Measurements from ENCODE around the gene LAMA2.
A peak's percentile ranks its signal among the peaks of the same experiment; 100 is the strongest.

The LAMA2 gene

GRCh38 chr6:128914051-128914450 lies 31.1 kb downstream of the LAMA2 start:
- DNase-seq (ENCODE audit: low spot score) = no peak

DNA sequence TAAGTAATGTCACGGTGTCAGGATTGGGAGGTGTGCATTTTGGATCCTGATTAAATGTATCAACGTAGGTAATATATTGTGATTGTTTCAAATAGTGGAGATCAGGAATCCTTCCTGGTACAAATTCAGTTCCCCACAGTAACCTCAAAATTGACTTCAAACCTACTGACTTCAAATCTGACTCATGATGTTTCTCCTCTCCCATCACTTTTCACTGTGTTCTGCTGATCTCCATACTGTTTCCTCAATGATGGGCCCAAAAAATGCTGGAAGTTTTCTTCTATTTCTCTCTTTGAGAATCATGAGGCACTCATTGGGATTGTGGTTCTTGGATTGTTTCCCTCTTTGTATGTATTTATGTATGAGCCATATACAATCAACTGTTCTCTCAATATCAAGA lies 35.9 kb downstream of the LAMA2 start:
- DNase-seq (ENCODE audit: low spot score) = no peak

DNA sequence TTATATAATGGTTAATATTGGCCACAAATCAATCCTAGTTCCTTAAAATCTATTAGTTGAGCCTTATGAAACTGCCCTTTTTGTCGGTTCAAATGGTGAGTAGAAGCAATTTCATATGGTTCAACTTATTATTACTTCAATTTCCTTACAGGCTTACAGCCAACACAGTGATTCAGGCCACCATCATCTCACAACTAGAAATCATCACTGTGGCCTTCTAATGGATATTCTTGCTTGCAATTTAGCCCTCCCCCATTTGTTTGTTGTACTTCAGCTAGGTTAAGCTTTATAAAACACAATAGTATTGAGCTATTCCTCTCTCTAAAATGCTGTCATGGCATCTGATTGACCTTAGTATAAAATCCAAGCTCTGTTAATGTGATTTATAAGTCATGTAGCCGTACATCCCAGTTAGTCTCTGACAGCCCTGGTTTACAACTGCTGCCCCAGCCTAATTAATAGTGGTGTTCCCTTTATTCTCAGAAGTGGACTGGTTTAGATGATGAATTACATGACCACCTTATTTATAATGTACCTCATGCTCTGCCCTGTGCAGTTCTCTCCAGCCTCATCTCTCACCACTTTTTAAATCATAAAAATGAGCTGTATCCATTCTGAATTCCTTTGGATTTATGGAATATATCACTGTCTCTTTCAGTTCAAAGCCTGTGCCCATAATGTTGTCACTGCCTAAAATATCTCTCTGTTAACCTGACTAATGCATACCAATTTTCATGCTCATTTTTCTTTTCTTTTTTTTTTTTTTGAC lies 36.7 kb downstream of the LAMA2 start:
- DNase-seq (ENCODE audit: low spot score) = no peak

DNA sequence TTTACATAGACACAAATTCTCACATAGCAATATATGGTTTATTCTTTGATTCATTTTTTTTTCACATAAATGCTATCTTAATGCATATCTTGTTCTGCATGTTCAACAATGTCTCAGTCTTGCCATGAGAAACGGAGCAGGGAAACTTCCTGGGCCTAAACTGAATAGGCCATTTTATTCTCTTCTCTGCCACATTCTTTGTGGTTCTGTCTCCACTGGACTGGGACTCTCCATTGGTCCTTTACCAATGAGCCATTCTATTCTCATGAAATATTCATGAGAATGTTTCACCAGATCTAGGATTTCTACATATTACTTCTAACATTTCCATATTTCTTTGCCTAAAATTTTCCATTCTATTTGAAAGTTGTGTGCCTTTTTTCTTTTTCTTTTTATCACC lies 42.8 kb downstream of the LAMA2 start:
- no peak for DNase-seq (ENCODE audit: low spot score)

DNA sequence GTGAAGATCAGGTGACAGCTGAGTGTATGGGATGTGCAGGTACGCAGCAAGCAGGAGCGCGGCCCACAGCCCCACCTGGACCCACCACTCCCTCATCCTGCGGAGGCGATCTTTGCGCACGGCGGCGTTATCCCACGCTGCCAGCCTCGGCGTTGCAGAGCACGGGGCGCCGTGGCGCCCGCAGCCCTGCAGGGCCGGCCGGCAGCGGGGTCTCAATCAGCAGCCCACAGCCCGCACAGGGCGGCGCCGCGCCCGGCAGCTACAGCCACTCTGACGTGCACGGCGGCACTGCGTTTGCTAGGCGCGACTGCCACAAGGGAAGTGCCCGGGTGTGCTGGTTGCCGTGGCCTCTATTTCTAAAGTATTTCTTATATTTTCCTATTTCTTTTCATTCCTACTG lies 46.9 kb downstream of the LAMA2 start:
- no peak for DNase-seq (ENCODE audit: low spot score)

DNA sequence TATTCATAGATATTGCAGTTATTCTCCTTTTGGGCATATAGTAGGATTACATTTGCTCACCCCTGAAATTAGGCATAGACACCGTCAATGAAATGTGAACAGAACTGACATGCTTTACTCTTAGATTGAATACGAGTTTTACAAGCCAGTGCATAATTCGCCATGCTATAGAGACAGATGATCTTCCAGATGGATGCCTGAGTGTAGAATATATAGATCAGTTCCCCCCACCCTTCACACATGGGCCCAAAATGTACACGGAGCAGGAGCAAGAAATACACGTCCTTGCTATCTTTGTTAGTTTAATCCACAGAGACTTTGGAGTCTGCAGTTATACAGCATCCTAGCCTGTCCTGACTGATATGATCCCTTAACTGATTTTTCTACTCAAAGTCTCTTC lies 47.4 kb downstream of the LAMA2 start:
- no peak for DNase-seq (ENCODE audit: low spot score)

DNA sequence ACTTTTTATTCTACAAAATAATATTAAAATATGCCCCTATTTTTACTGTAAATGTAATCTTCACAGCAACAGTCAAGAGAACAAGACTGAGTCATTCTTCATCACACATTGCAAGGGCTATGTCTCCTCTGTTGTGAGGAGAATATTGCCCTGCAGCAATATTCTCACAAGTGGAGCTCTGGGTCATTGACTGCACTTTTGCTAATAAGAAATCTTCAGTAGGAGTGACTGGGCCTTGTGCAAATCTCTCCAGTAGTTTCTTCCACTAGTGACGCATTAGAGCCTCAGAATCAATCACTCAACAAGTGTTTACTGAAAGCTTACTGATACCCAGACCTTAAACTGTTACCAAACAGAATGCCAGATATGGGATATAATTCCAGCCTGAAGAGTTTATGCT lies 49.1 kb downstream of the LAMA2 start:
- DNase-seq (ENCODE audit: low spot score) = no peak

GRCh38 chr6:128950864-128951263 lies 67.9 kb downstream of the LAMA2 start:
- no peak for DNase-seq (ENCODE audit: low spot score)

DNA sequence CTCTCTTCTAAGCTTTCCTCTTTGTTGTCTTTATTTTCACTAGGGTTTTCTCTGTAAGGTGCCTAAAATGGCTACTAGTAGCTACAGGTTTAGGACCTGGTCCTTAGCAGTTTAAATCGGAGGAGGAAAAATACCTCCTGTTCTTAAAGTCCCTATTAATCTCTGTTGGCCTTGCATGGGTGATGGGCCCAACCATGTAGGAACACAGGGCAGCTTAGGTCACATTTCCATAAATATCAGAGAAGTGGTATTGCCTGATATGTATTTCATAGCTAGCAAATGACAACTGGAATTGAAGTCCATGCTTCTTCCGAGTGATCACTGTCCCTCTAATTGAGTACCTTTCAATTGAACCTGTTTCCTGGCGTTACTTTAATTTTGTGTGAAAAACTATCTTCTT lies 70.0 kb downstream of the LAMA2 start:
- DNase-seq (ENCODE audit: low spot score) = no peak

DNA sequence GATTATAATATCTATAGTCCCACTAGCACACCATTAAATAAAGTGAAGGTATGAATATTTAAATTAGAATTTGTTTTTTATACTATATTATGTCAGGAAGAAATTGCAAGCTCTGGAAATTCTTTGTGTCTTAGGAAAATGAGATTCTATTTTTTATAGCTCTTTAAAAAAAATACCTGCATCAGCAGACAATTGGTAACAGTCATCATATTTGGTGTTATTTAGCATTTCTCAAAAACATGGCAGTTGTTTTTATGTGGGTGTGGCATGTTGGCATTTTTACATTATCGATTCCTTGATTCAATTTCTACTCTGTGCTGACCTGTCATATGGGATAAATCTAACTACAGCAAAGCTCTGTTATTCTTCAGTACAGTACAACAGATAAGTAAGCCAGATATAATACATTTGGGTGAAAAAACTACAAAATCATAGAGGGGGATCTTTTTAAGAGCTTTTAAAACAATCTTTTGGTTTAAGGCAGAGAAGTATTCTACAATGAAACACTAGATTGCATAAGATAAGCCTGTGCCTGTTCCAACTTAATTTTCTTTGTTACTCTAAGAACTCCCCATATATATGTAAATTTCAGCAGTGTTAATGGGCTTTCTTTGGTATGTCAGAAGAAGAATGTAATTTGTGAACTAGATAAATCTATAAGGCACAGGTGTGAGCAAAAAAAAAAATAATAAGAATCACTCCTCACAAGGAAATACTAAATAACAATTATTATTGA lies 71.5 kb downstream of the LAMA2 start:
- no peak for DNase-seq (ENCODE audit: low spot score)

DNA sequence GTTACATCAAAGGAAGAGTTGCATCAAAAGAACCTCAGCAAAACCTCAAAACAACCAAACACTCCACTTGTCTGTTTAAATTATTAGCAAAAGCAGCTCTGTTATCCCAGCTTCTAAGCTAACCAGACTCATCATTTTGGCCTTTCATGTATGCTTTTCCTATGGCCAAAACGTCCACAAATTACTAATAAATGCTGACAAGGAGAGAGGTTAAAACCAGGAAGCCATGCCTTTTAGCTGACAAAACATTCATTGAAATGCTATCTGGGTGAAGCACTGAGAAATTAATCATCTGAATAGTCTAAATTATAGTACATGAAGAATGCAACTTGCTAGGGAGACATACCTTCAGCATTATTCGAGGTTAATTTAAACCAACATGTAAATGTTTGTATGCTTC lies 80.6 kb downstream of the LAMA2 start:
- no peak for DNase-seq (ENCODE audit: low spot score)

DNA sequence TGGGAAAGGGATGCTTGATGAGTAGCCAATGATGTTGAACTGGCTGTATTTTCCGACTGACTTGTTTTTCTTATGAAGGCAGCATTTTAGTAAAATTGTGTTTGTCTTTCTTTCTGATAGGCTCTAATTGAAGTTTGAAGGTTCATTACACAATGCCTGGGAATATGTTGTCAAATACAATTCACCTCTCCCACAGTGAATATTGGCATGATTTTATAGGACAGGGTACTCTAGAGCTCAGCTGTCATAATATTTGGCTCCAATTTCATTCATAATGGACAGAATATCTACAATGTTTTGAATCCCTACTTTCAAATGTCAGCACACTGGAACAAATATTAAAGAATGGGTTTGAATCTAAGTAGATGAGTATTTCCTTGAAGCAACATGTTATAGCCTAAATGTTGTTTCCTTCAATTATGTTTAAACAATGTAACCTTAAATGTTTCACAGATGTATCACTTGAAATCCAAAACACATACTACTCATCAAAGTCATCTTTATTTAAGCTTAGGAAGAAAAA lies 81.4 kb downstream of the LAMA2 start:
- DNase-seq (ENCODE audit: low spot score) = no peak

DNA sequence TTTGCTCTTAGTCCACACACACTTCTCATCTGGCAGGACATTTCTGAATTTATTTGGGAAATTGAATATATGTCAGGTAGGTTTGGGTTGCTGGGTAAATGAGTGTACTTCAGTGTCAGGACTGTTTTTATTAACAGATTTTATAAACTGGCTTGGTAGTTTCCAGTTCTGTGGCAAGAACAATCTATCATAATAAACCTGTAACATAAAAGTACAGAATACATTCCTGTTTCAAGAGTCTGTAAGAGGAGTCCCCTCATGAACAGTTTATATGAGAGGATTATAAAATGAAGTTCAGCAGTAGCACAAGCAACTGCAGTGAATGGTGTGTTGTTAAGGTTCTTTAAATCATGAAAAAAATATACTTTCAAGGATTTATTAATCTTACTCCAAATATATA lies 81.8 kb downstream of the LAMA2 start:
- no peak for DNase-seq (ENCODE audit: low spot score)

DNA sequence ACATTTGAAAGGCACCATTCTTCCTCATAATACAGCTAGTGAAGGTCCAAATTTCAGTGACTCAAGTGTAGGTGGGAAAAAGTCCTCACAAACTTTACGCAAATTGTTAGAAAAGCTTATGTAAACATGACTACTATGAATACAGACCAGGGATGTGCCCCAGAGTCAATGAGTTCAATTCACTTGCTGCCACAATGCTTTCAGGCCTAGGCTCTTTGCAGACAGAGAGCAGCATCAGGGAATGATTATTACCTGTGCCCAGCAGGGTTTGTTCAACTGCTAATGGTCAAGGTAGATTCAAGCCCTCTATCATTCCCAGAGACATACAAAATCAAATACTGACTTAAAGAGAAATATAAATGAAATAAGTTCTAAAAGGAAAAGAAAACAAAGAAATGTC lies 84.0 kb downstream of the LAMA2 start:
- no peak for DNase-seq (ENCODE audit: low spot score)

DNA sequence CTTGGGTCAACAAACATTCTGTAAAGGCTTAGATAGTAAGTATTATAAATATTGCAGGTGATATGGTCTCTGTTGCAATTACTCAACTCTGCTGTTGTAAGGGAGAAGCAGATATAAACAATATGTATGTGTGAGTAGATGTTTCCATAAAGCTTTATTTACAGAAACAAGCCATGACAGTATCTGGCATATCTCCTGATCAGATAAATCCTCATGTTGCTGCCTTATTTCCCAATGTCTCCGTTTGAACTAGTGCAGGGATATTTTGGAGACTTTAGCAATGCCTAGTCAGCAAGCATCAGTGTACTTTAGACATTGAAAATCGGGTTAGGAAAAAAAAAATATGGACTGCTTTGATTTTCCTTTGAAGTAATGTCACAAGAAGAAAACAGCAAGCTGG lies 96.1 kb downstream of the LAMA2 start:
- no peak for DNase-seq (ENCODE audit: low spot score)

GRCh38 chr6:128981716-128982115 lies 98.8 kb downstream of the LAMA2 start:
- DNase-seq (ENCODE audit: low spot score) = no peak

DNA sequence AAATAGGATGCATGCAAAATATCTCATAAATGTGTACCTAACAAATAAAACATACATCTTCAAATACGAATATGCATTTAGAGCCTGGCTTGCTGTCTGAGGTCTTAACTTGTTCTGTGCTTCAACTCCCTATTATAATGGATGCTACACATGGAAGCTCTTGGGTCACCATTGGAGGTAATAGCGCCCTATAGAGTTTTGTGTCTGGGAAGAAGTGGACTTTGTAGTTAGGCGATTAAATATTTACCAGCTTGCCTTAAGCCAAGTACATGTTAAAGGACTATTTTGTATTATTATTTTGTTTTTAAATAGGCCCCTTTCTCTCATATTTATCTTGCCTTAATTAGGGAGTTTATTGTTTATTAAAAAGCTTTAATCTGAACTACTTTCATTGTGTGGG lies 107.4 kb downstream of the LAMA2 start:
- DNase-seq (ENCODE audit: low spot score) = peak; percentile 5

DNA sequence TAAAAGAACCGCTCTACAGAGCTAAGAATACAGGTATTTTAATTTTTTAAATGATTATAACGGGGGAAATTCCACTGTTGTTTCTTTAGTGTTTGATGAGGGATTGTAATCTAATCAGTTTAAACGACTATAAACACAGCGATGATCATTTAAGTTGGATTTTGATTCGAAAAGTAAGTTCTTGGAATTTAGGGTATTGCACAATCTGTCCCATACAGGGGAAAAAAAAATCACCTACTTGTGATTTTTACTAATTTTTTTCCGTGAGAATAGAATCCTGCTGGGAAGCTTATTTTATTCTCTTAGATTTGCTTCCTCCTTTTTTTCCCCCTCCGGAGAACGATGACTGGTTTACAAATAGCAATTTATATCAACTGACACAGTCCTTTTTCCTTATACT lies 108.0 kb downstream of the LAMA2 start:
- DNase-seq (ENCODE audit: low spot score) = no peak

GRCh38 chr6:128993166-128993565 lies 110.2 kb downstream of the LAMA2 start:
- no peak for DNase-seq (ENCODE audit: low spot score)

DNA sequence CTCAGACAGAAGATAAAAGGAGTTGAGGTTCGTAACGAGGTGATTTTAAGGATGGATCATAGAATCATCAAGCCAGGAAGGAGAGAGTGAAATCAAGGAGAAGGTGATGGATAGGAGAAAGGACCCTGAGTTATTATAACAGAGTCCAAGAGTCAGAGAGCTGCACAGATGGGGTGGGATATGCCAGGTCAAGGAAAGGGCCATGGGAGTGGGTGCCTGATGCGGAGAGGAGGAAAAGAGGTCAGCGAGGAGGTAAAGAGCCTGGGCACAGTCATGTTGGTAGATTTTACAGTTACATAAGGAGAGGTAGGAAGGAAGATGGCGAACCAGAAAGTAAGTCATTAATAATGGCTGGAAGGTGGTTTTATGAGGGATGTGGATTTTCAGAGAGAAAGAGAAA lies 114.9 kb downstream of the LAMA2 start:
- DNase-seq (ENCODE audit: low spot score) = no peak

- DNase-seq (ENCODE audit: low spot score) = no peak
Observed at GRCh38 chr6:129006724-129007514, 124.0 kb downstream of the LAMA2 start.

- no peak for DNase-seq (ENCODE audit: low spot score)
Observed at GRCh38 chr6:129007701-129008373, 124.9 kb downstream of the LAMA2 start.

Data from HuH-7 (cell line).